Neural crest cell (in vitro differentiated cells): ENCODE measurements around the gene DNM3. TPM values are rescaled to one million over a fixed set of nuclear protein-coding genes. Genes with fewer than 3 reads are reported as not detected.

Experiments used
- DNase-seq: peaks from one replicate; pipeline ENCODE4 v3.0.0; 2021; ENCODE audit warnings: low read depth, mixed read lengths, low spot score
- H3K27ac Mint-ChIP-seq: one replicate; pipeline ENCODE4 v1.8.0; 2021; ENCODE audit warnings: mild to moderate bottlenecking, mixed read lengths; ENCODE audit not compliant: unreplicated experiment
- H3K27me3 Mint-ChIP-seq: 2 replicates; pipeline ENCODE4 v1.8.0; 2021; ENCODE audit warnings: low read depth, mild to moderate bottlenecking, mixed read lengths
- H3K36me3 Mint-ChIP-seq: 2 replicates; pipeline ENCODE4 v1.8.0; 2021; ENCODE audit warnings: low read depth, mild to moderate bottlenecking, mixed read lengths
- H3K4me1 Mint-ChIP-seq: 2 replicates; pipeline ENCODE4 v1.8.0; 2021; ENCODE audit warnings: mixed read lengths
- H3K4me3 Mint-ChIP-seq: one replicate; pipeline ENCODE4 v1.8.0; 2021; ENCODE audit warnings: mild to moderate bottlenecking, mixed read lengths
- H3K9me3 Mint-ChIP-seq: 2 replicates; pipeline ENCODE4 v1.8.0; 2021; ENCODE audit warnings: mixed read lengths
- CTCF ChIP-seq: fragments of 200-600 bp; sonication (generic); conservative IDR thresholded peaks from 2 replicates; pipeline ENCODE4 v1.5.0; 2021; ENCODE audit warnings: antibody characterized with exemption, mild to moderate bottlenecking
- total RNA-seq: library from RNA; stranded (reverse); gene quantifications from 2 replicates; pipeline ENCODE4 v1.2.1, GENCODE V29; 2021

Gene DNM3
- total RNA-seq, 1 donor from 2014 or later, result 3.5 TPM

GRCh38 chr1:172345077-172345476 is 503.8 kb downstream of the DNM3 start:
- Mint-ChIP-seq H3K27me3 (no peaks in the 10 kb centered on the region), H3K9me3 (peaks cover 18% of the 10 kb centered on the region), H3K4me3 (no peak overlapping the region), H3K36me3 (peaks cover 7% of the 10 kb centered on the region), H3K27ac (no peak overlapping the region), H3K4me1 (peaks cover 16% of the 10 kb centered on the region)
- no peak for TF ChIP-seq CTCF
- DNase-seq, result no peak

GRCh38 chr1:172347416-172347815 is 506.1 kb downstream of the DNM3 start:
- Mint-ChIP-seq H3K9me3 (peaks cover 18% of the 10 kb centered on the region), H3K36me3 (peaks cover 7% of the 10 kb centered on the region), H3K27ac (no peak overlapping the region), H3K4me1 (peaks cover 31% of the 10 kb centered on the region), H3K27me3 (no peaks in the 10 kb centered on the region), H3K4me3 (no peak overlapping the region)
- TF ChIP-seq CTCF, result no peak
- DNase-seq, result no peak

- no peak overlapping the region for H3K27ac Mint-ChIP-seq
- peaks cover 18% of the 10 kb centered on the region for H3K9me3 Mint-ChIP-seq
- no peaks in the 10 kb centered on the region for H3K27me3 Mint-ChIP-seq
- H3K36me3 Mint-ChIP-seq, result peaks cover 7% of the 10 kb centered on the region
- DNase-seq, result no peak
- H3K4me1 Mint-ChIP-seq, result peaks cover 21% of the 10 kb centered on the region
- TF ChIP-seq CTCF, result no peak
- no peak overlapping the region for H3K4me3 Mint-ChIP-seq
Measured at GRCh38 chr1:172350856-172351255, 509.6 kb downstream of the DNM3 start.

- no peak overlapping the region for H3K27ac Mint-ChIP-seq
- peaks cover 15% of the 10 kb centered on the region for H3K9me3 Mint-ChIP-seq
- TF ChIP-seq CTCF, result no peak
- no peak overlapping the region for H3K4me3 Mint-ChIP-seq
- peaks cover 5% of the 10 kb centered on the region for H3K36me3 Mint-ChIP-seq
- no peaks in the 10 kb centered on the region for H3K27me3 Mint-ChIP-seq
- peaks cover 21% of the 10 kb centered on the region for H3K4me1 Mint-ChIP-seq
- DNase-seq, result no peak
Measured at GRCh38 chr1:172351346-172351745, 510.0 kb downstream of the DNM3 start.

GRCh38 chr1:172351754-172352161 is 510.5 kb downstream of the DNM3 start:
- Mint-ChIP-seq H3K27ac (no peak overlapping the region), H3K9me3 (peaks cover 13% of the 10 kb centered on the region), H3K36me3 (peaks cover 5% of the 10 kb centered on the region), H3K27me3 (no peaks in the 10 kb centered on the region), H3K4me3 (no peak overlapping the region), H3K4me1 (peaks cover 24% of the 10 kb centered on the region)
- TF ChIP-seq CTCF, result no peak
- DNase-seq, result no peak

GRCh38 chr1:172352435-172352834 is 511.1 kb downstream of the DNM3 start:
- Mint-ChIP-seq H3K9me3 (peaks cover 8% of the 10 kb centered on the region), H3K27ac (no peak overlapping the region), H3K27me3 (no peaks in the 10 kb centered on the region), H3K36me3 (no peaks in the 10 kb centered on the region), H3K4me1 (peaks cover 30% of the 10 kb centered on the region), H3K4me3 (no peak overlapping the region)
- no peak for DNase-seq
- TF ChIP-seq CTCF, result no peak
